ENCODE results near the gene BMF.

BMF gene

GRCh38 chr15:40055576-40056293, 52.9 kb downstream of the BMF start:
- TF ChIP-seq GATA3 (IDR thresholded peaks at IDR 0.05; ENCODE audit: low read depth, low read length) (no peak), GATA2 (IDR thresholded peaks at IDR 0.05; ENCODE audit: low read depth, low read length) (no peak)

GRCh38 chr15:40054855-40055575, 53.7 kb downstream of the BMF start:
- no peak for TF ChIP-seq GATA2 (IDR thresholded peaks at IDR 0.05; ENCODE audit: low read depth, low read length)
- TF ChIP-seq GATA3 (IDR thresholded peaks at IDR 0.05; ENCODE audit: low read depth, low read length), result no peak

GRCh38 chr15:40054605-40054854, 54.1 kb downstream of the BMF start:
- no peak for TF ChIP-seq GATA3 (IDR thresholded peaks at IDR 0.05; ENCODE audit: low read depth, low read length)
- no peak for TF ChIP-seq GATA2 (IDR thresholded peaks at IDR 0.05; ENCODE audit: low read depth, low read length)

GRCh38 chr15:40053831-40054604, 54.7 kb downstream of the BMF start:
- TF ChIP-seq GATA2 (IDR thresholded peaks at IDR 0.05; ENCODE audit: low read depth, low read length) (no peak), GATA3 (IDR thresholded peaks at IDR 0.05; ENCODE audit: low read depth, low read length) (no peak)

- TF ChIP-seq GATA2 (IDR thresholded peaks at IDR 0.05; ENCODE audit: low read depth, low read length), result no peak
- no peak for TF ChIP-seq GATA3 (IDR thresholded peaks at IDR 0.05; ENCODE audit: low read depth, low read length)
Observed at GRCh38 chr15:40053079-40053830, 55.4 kb downstream of the BMF start.

GRCh38 chr15:40052604-40053003, 56.1 kb downstream of the BMF start:
- no peak for TF ChIP-seq GATA2 (IDR thresholded peaks at IDR 0.05; ENCODE audit: low read depth, low read length)
- no peak for TF ChIP-seq GATA3 (IDR thresholded peaks at IDR 0.05; ENCODE audit: low read depth, low read length)

- TF ChIP-seq GATA3 (IDR thresholded peaks at IDR 0.05; ENCODE audit: low read depth, low read length) (no peak), GATA2 (IDR thresholded peaks at IDR 0.05; ENCODE audit: low read depth, low read length) (no peak)
Observed at GRCh38 chr15:40051616-40052415, 56.9 kb downstream of the BMF start.

- no peak for TF ChIP-seq GATA2 (IDR thresholded peaks at IDR 0.05; ENCODE audit: low read depth, low read length)
- no peak for TF ChIP-seq GATA3 (IDR thresholded peaks at IDR 0.05; ENCODE audit: low read depth, low read length)
Observed at GRCh38 chr15:40050788-40051470, 57.8 kb downstream of the BMF start.

GRCh38 chr15:40048926-40049475, 59.7 kb downstream of the BMF start:
- TF ChIP-seq GATA2 (IDR thresholded peaks at IDR 0.05; ENCODE audit: low read depth, low read length) (no peak), GATA3 (IDR thresholded peaks at IDR 0.05; ENCODE audit: low read depth, low read length) (no peak)

- TF ChIP-seq GATA3 (IDR thresholded peaks at IDR 0.05; ENCODE audit: low read depth, low read length) (no peak), GATA2 (IDR thresholded peaks at IDR 0.05; ENCODE audit: low read depth, low read length) (no peak)
Observed at GRCh38 chr15:40048211-40048792, 60.4 kb downstream of the BMF start.

- TF ChIP-seq GATA3 (IDR thresholded peaks at IDR 0.05; ENCODE audit: low read depth, low read length) (no peak), GATA2 (IDR thresholded peaks at IDR 0.05; ENCODE audit: low read depth, low read length) (no peak)
Observed at GRCh38 chr15:40047415-40048210, 61.1 kb downstream of the BMF start.
